ENCODE data around the gene BANK1.

BANK1 gene

GRCh38 chr4:101973361-101973760 lies 182.8 kb downstream of the BANK1 start:
- Mint-ChIP-seq H3K27me3 (ENCODE audit: low read depth, poor library complexity) (peaks cover 1% of the 10 kb centered on the region), H3K27ac (no peak overlapping the region), H3K4me3 (no peak overlapping the region), H3K9me3 (no peaks in the 10 kb centered on the region), H3K4me1 (peaks cover 24% of the 10 kb centered on the region), H3K36me3 (ENCODE audit: low read depth) (no peaks in the 10 kb centered on the region)
- no peak for DNase-seq
- no peak for TF ChIP-seq CTCF (IDR thresholded peaks at IDR 0.05)

- no peak overlapping the region for H3K4me3 Mint-ChIP-seq
- no peak for TF ChIP-seq CTCF (IDR thresholded peaks at IDR 0.05)
- H3K4me1 Mint-ChIP-seq: no peaks in the 10 kb centered on the region
- no peaks in the 10 kb centered on the region for H3K36me3 Mint-ChIP-seq (ENCODE audit: low read depth)
- H3K9me3 Mint-ChIP-seq: no peaks in the 10 kb centered on the region
- no peak overlapping the region for H3K27ac Mint-ChIP-seq
- no peak for DNase-seq
- no peaks in the 10 kb centered on the region for H3K27me3 Mint-ChIP-seq (ENCODE audit: low read depth, poor library complexity)
Observed at GRCh38 chr4:101977076-101977475, 186.5 kb downstream of the BANK1 start.

GRCh38 chr4:101981756-101982155 lies 191.2 kb downstream of the BANK1 start:
- Mint-ChIP-seq H3K27ac (no peak overlapping the region), H3K4me1 (no peaks in the 10 kb centered on the region), H3K27me3 (ENCODE audit: low read depth, poor library complexity) (no peaks in the 10 kb centered on the region), H3K9me3 (peaks cover 4% of the 10 kb centered on the region), H3K4me3 (no peak overlapping the region), H3K36me3 (ENCODE audit: low read depth) (no peaks in the 10 kb centered on the region)
- no peak for TF ChIP-seq CTCF (IDR thresholded peaks at IDR 0.05)
- DNase-seq: peak; percentile 1

- Mint-ChIP-seq H3K36me3 (ENCODE audit: low read depth) (no peaks in the 10 kb centered on the region), H3K4me3 (no peak overlapping the region), H3K27me3 (ENCODE audit: low read depth, poor library complexity) (no peaks in the 10 kb centered on the region), H3K27ac (no peak overlapping the region), H3K9me3 (peaks cover 4% of the 10 kb centered on the region), H3K4me1 (no peaks in the 10 kb centered on the region)
- no peak for DNase-seq
- no peak for TF ChIP-seq CTCF (IDR thresholded peaks at IDR 0.05)
Observed at GRCh38 chr4:101983835-101984234, 193.3 kb downstream of the BANK1 start.

DNA sequence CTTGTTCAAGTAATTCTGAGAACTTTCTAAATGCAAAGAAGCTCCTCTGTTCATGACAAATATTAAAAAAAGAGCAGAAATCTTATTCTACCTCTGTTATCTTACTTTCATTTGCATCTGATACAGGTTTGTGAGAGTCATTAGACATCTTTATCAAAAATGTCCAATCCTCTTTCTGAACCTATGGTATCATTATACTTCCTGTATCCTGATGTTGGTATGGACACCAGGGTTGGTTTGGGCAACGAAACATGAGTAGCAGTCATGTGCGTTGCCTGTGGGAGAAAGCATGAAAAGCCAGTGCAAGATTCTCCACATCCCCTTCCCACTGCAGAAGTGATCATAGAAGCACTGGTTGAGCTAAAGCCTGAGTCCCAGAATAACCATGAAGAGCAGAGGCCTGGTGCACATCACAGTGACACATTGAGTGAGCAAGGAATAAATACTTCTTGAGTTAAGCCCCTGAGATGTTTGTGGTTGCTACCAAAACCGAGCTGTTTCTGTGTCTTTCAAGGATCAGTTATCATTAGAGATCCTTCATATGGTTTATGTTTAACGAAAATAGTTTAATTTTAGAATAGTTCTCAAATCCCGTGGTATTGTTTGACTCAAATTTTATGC lies 197.2 kb downstream of the BANK1 start:
- DNase-seq: no peak
- Mint-ChIP-seq H3K36me3 (ENCODE audit: low read depth) (no peaks in the 10 kb centered on the region), H3K4me1 (no peaks in the 10 kb centered on the region), H3K27me3 (ENCODE audit: low read depth, poor library complexity) (no peaks in the 10 kb centered on the region), H3K27ac (no peak overlapping the region), H3K4me3 (no peak overlapping the region), H3K9me3 (peaks cover 4% of the 10 kb centered on the region)
- no peak for TF ChIP-seq CTCF (IDR thresholded peaks at IDR 0.05)

DNA sequence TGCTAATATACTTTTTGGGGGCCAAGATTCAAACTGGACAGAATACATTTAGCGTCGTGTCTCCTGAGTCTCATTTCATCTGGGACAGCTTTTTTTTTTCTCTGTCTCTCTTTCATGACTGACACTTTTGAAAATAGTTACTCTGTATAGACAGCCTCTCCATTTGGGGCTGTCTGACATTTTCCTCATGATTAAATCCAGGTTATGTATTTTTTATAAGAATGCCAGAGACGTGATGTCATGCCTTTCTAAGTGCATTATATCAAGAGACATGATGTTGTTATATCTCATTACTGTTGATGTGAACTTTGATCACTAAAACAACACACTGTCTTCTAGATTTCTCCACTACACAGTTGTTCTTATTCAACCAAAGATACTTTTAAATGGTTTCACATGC lies 199.0 kb downstream of the BANK1 start:
- Mint-ChIP-seq H3K36me3 (ENCODE audit: low read depth) (no peaks in the 10 kb centered on the region), H3K9me3 (peaks cover 4% of the 10 kb centered on the region), H3K4me3 (no peak overlapping the region), H3K27ac (no peak overlapping the region), H3K27me3 (ENCODE audit: low read depth, poor library complexity) (no peaks in the 10 kb centered on the region), H3K4me1 (no peaks in the 10 kb centered on the region)
- DNase-seq: no peak
- no peak for TF ChIP-seq CTCF (IDR thresholded peaks at IDR 0.05)
